Fibroblast of pulmonary artery (primary cell): Measurements from ENCODE around the gene VWA3B.
A peak's percentile ranks its signal among the peaks of the same experiment; 100 is the strongest.
"Not testable (repeated sequence)": the region's sequence is repeated elsewhere in the genome, so short reads cannot be mapped to it uniquely, and the experiment has no call there.

Source experiments
- DNase-seq: peaks from one replicate; pipeline ENCODE4 v3.0.0-alpha.2; 2010; ENCODE audit warnings: low read depth
- H3K4me3 ChIP-seq: replicated peaks from 2 replicates; pipeline ENCODE4 v1.5.1; 2011; ENCODE audit warnings: low read depth, mild to moderate bottlenecking, control low read depth, low read length, moderate library complexity
- TF ChIP-seq, protein P1 (sequence below): IDR thresholded peaks from 2 replicates; pipeline ENCODE4 v1.5.1; 2011; ENCODE audit warnings: mild to moderate bottlenecking, control low read depth, low read length, inconsistent platforms; ENCODE audit errors: missing control alignments

Gene VWA3B

GRCh38 chr2:98134172-98135005, 47.4 kb downstream of the VWA3B start:
- H3K4me3 ChIP-seq = no peak overlapping the region
- DNase-seq = peak; percentile 7
- TF ChIP-seq, protein P1, sequence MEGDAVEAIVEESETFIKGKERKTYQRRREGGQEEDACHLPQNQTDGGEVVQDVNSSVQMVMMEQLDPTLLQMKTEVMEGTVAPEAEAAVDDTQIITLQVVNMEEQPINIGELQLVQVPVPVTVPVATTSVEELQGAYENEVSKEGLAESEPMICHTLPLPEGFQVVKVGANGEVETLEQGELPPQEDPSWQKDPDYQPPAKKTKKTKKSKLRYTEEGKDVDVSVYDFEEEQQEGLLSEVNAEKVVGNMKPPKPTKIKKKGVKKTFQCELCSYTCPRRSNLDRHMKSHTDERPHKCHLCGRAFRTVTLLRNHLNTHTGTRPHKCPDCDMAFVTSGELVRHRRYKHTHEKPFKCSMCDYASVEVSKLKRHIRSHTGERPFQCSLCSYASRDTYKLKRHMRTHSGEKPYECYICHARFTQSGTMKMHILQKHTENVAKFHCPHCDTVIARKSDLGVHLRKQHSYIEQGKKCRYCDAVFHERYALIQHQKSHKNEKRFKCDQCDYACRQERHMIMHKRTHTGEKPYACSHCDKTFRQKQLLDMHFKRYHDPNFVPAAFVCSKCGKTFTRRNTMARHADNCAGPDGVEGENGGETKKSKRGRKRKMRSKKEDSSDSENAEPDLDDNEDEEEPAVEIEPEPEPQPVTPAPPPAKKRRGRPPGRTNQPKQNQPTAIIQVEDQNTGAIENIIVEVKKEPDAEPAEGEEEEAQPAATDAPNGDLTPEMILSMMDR = no peak

- no peak for DNase-seq
- TF ChIP-seq, protein P1 = no peak
- no peak overlapping the region for H3K4me3 ChIP-seq
These were observed 50.2 kb downstream of the VWA3B start for GRCh38 chr2:98137196-98137595.

GRCh38 chr2:98138978-98139377, 52.0 kb downstream of the VWA3B start:
- not testable (repeated sequence) for H3K4me3 ChIP-seq, DNase-seq

DNA sequence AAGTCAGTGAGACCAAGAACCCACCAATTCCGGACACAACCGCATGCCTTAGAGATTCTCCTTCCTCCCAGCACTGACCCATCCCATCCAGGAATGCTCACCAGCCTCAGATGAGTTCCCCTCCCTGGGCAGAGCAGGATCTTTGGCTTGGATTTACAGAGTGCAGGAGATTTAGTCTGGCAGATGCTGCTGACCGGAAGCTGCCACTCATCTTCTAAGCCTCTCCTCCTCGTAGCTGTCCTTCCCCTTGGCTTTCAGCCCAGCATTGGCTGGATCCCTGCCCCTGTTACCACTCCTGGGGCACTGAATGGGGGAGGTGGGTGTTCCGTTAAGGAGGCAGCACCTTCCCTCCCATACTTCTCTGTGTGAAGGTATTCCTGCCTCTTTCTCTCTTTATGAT, 53.2 kb downstream of the VWA3B start:
- TF ChIP-seq, protein P1 = no peak
- H3K4me3 ChIP-seq = no peak overlapping the region
- DNase-seq = peak; percentile 3

- H3K4me3 ChIP-seq = no peak overlapping the region
- DNase-seq = no peak
- TF ChIP-seq, protein P1 = no peak
These were observed 55.3 kb downstream of the VWA3B start for GRCh38 chr2:98142106-98142791.

- DNase-seq = no peak
- H3K4me3 ChIP-seq = no peak overlapping the region
- TF ChIP-seq, protein P1 = no peak
These were observed 58.1 kb downstream of the VWA3B start for GRCh38 chr2:98145070-98145469.

DNA sequence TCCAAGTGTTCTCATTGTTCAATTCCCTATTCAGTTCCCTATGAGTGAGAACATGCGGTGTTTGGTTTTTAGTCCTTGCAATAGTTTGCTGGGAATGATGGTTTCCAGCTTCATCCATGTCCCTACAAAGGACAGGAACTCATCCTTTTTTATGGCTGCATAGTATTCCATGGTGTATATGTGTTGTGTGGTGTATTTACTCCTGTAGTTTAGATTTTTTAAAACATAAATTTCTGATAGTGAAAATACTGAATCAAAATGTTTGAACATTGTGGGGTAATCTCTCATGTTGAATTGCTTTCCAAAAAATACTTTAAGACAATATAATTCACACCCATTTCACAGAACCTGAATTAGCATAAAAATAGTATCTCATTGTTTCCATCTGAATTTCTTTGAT, 60.9 kb downstream of the VWA3B start:
- not testable (repeated sequence) for H3K4me3 ChIP-seq, DNase-seq
